ENCODE measurements around the gene DCDC2C.

DCDC2C gene

DNA sequence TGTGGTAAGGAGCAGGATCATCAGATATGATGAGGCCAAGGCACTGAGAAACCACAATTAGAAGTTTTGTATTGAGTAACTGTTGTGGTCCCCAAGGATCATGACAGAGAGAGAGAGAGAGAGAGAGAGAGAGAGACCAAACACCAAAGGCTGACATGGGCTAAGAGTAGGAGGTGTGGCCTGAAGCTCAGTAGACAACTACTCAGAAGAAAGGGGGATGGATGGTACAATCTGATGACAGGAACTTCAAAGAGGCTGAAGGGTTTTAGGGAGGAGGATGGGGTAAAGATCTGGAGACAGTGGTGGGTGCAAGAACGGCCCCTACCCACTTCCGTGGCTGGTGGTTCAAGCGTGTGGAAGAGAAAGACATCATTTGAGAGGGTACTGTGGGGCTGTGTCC, 135.0 kb downstream of the DCDC2C start:
- DNase-seq (ENCODE audit: low read depth), result no peak

DNA sequence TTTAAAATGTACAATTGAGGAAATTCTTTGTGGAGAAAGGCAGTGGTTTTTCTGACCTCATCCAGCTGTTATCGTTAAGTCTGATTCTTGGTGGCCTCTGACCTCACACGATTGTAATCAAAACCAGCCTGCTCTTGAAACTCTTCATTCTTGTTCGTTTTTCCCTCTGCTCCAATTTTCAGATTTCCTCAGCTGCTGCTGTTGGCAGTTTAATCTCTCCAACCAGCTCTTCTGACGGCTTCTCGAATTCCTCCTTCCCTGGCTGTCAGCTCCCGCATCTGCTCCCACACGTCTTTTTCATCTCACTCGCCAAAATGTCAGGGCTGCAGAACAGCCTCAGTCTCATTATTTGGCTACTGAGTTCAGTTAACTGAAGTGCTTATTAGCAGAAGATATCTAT, 136.1 kb downstream of the DCDC2C start:
- DNase-seq (ENCODE audit: low read depth), result no peak

GRCh38 chr2:3840611-3841155, 137.3 kb downstream of the DCDC2C start:
- no peak for DNase-seq (ENCODE audit: low read depth)

DNA sequence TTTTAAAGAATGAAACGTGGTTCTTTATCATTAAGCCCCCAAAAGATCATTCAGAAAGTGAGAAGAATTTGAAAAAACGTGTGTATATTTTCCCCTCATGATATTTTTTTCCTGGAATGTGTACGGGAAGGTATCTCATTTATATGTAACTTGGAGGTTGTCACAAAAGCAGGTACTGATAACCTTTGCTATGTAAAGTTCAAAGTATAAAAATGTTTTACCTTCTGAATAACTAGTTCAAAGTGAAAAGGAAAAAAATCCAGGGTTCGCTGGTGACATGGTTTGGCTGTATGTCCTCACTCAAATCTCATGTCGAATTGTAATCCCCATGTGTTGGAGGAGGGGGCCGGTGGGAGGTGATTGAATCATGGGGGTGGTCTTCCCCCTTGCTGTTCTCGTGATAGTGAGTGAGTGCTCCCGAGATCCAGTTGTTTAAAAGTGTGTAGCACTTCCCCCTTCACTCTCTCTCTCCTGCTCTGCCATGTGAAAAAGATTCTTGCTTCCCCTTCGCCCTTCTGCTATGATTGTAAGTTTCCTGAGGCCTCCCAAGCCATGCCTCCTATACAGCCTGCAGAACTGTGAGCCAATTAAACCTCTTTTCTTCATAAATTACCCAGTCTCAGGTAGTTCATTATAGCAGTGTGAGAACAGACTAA, 144.2 kb downstream of the DCDC2C start:
- no peak for DNase-seq (ENCODE audit: low read depth)

- DNase-seq (ENCODE audit: low read depth), result no peak
These were observed 145.4 kb downstream of the DCDC2C start for GRCh38 chr2:3848776-3849175.

DNA sequence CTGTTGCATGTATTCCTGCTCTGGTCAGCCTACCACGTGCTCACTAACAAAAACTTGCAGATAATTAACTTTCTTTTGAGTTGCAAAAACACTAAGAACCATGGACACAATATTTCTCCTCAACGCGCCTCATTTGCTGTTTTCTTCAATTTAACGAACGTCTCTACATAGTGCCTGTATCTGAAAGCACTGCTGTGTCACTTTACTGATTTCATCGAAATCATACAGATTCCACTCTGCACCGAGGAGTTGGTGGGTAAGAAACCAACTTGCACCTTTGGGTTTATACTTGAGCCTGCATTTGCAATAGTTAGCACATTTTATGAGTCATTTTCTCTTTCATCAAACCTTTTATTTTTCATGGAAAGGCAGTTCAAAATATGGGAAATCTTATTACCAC, 145.8 kb downstream of the DCDC2C start:
- DNase-seq (ENCODE audit: low read depth), result no peak

DNA sequence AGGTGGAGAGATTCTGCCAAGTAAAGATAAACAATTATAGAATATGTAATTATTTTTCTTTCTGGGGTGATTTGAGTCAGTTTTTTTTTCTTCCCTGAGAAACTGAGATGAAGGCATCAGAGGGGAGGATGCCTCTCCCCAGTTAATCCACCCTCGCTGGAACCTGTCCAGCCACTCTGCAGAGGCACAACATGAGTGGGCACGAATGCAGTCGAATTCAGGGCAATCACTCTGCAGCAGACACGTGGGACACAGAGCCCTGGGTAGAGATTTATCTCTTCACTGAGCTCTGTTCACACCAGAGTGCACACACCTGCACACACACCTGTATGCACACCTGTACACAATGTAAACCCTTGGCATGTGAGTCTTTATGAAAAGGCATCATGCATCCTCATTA, 154.2 kb downstream of the DCDC2C start:
- DNase-seq (ENCODE audit: low read depth), result no peak

DNA sequence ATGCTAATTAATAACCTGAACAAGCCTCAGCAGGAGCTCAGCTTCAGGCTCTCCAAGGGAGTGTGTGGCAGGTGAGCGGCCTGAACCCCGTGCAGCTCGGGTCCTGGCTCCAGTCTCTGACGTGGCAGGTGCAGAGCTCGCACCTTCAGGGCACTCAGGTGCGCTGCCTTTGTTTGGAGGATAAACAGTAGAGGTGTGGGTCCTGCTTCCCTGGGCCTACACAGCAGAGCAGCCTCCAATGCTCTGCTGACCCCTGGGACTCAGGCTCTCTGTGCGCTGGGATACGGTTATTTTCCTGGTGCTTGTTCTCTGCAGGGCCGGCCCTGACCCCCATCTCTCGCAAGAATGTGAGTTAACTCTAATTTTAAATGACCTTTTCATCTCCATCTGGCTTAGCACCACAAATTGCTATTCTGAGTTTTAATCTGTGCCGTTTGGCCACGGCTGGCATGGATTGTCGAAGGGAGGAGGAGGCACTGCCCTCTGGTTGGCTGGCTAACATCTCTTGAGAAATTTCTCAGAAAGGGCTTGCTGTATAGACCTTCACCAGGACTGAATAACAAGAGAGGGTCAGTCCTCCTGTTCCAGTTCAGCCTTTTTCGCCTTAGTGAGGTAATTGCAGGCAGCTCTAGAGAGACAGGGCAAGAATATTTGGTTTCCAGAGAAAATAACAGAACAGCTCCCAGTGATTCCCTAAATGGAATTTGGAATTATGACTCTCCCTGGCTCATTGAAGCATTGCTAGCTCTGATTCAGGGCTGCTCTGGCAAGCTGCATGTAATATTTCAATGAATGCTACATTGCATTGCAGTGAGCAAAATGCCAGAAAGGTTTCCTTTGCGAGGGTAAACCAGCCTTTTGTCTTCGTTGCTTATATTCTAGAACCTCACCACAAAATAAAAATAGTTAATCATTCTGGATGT, 161.8 kb downstream of the DCDC2C start:
- no peak for DNase-seq (ENCODE audit: low read depth)

DNA sequence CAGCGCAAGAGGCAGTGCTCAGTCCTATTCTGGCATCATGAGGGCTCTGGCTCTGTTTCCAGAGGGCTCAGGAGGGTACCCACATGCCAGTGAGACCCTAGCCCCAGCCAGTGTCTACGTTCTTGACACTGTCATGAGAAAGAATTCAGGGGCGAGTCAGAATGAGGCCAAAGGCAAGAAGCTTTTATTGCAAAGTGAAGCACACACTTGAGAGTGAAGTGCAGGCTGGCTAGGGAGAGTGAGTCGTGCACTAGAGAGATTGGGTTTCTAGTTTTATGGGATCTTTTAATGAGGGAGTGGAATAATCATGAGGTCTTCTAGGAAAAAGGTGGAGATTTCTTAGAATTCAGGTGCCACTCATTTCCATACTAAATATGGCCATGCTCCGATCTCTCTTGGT, 164.1 kb downstream of the DCDC2C start:
- no peak for DNase-seq (ENCODE audit: low read depth)

DNA sequence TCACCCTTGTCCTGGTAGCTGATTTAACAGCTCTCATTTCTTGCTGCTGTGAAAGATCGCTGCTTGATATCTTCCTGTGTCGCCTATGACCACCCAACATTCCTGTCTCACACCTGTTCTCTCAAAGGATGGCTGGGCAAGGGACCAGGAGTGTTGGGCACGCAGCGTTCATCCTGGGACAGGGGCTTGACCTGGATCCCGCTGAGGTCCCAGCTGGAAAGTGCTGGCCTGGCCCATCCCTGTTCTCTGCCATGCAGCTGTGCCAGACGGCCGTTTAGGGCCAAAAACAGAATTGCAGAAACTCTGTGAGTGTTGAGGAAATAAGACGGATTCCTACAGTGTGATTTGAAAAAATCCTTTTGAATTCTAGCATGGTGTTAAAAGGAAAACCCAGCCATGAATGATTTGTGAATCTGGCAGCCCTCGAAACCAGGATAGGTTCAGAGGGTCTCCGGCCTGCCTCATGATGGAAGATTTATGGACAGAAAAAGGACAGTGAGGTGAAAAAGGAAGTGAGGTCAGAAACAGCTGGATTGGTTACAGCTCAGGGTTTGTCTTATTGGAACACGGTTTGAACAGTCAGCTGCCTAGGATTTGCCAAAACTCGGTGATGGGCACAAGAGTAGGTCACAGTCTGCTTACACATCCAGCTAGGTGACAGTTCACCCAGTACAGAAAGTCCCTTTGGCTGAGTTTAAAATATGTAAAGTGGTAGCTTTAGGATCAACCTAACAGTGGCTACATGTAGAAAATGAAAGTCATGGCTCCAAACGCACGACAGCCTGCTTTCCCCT, 164.8 kb downstream of the DCDC2C start:
- no peak for DNase-seq (ENCODE audit: low read depth)

DNA sequence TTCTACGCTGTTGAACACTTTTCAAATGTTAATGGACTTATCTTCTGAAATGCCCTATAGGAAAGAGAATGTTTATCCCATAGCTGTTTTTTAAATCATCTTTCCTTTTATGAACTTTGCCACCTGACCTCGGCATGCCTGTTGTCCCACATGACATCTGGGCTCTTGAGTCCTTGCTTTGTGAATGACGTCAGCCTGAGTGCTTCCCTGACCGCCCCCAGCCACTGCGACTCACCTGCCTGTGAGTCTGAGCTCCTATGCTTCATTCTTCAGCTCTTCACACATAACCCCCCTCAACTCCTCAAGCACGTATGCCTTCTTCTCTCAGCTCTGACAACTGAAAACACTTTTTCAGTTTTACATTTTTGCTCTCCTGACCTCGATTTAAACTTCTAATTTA, 166.8 kb downstream of the DCDC2C start:
- DNase-seq (ENCODE audit: low read depth), result no peak

GRCh38 chr2:3871002-3871401, 167.6 kb downstream of the DCDC2C start:
- no peak for DNase-seq (ENCODE audit: low read depth)

GRCh38 chr2:3872451-3872850, 169.1 kb downstream of the DCDC2C start:
- no peak for DNase-seq (ENCODE audit: low read depth)

DNA sequence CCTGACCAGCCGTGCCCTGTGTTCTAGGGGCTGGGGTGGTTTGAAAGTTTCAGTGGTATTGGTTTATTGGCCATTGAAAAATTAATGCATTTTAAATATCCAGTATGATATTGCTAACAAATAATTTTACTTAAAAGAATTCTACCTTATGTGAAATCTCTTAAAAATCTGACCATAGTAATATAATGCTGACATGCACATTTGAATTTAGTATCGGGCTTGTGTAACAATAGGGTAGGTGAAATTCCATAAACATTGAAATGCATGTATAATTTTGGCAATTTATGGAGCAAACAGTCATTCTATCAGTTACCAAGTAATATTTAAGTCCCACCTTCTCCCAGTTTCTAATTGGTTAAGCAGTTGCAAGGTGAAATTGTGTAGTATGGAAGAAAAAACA, 170.5 kb downstream of the DCDC2C start:
- DNase-seq (ENCODE audit: low read depth), result no peak

- DNase-seq (ENCODE audit: low read depth), result no peak
These were observed 172.8 kb downstream of the DCDC2C start for GRCh38 chr2:3876221-3876620.

DNA sequence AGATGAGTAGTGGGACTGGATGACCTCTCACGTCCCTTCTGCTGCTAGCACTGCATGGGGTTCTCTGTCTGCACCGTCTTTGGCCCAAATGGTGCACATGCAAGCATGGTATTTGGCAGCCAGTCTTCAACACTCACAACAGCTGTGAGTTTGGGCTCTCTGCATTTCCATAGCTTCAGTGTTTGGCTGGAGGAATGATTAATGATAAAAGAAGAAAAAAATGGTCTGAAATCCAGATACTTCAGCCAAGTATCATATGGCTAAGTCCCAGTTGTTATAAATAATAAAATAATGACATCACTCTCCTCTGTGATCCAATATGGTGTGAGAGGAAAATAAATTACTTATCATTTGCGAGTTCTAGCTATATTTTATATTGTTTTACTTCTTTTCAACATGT, 173.3 kb downstream of the DCDC2C start:
- no peak for DNase-seq (ENCODE audit: low read depth)

DNA sequence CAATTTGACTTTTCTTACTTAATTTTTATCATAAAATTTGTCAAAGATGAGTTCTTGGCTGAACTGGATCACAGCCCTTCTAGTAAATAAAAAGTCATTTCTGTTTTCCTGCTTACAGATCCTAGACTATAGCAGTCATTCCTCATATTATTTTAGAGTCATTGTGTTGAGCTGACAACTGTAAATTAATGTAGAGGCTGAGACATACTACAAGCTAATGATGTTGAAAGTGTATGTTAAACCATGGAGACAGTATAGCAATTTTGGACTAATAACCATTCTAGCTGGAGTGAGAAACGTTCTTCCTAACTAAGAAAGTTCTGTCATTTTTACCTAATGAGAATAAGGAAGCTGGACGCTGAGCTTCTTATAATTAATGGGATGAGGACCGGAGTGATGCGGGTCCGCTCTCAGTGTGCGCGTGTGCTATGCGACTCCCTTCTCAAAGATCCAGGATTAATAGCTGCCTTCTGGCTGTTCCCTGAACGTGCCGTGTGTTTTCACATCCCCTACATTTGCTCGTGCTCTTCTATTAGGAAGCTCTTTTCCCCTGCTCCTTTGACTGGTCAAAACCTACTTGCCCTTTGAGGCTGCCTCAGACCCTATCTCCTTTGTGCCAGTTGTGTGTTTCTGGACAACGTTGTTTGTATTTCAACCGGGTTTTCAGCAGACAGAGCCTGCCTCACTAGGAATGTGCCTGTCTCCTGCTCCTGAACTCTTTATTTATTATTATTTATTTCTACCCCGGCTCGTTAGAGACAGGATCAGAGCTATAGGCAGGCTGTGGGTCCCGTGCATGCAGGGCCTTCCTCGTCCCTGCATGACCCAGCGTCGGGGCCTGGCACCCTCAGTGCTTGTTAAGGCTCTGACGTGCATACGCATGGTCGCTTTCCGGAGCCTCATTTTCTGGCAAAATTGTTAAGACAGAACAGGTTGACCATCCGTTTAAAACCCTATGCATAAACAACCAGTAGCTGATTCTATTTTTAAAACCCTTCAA, 182.6 kb downstream of the DCDC2C start:
- DNase-seq (ENCODE audit: low read depth), result no peak

DNA sequence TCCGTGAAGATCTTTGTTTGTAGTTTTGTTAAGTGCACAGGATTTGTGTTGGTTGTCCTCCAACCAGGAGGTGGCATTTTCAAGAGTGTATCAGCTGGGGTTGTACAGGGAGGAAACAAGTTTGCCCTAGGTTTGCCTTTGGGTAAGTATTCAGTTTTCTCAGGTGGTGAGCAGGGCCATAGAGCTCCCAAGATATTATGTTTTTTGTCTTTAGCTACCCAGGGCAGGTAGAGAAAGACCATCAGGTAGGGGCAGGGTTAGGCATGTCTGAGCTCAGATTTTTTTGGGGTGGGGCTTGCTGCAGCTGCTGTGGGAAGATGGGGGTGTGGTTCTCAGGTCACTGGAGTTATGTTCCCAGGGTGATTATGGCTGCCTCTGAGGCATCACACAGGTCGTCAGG, 191.6 kb downstream of the DCDC2C start:
- DNase-seq (ENCODE audit: low read depth), result no peak

Measured in stimulated activated CD8-positive, alpha-beta memory T cell treated with anti-CD3 and anti-CD28 coated beads, Interleukin-15, amount 100 ng/mL, for 24 hours (primary cell).